Transverse colon (tissue), 4 donors: ENCODE results near the gene GDF9. TPM values are rescaled to one million over a fixed set of nuclear protein-coding genes. Genes with fewer than 3 reads are reported as not detected.
A peak's percentile ranks its signal among the peaks of the same experiment; 100 is the strongest.

Experiments used
- DNase-seq: peaks from one replicate; pipeline ENCODE4 v3.0.0-alpha.2; 2019
- H3K27ac ChIP-seq, 4 donors: fragments of 200-600 bp; sonication (generic); 2 replicates each; pipeline ENCODE4 v1.5.1; 2016 to 2018; ENCODE audit warnings: inconsistent platforms in 4 of 4
- H3K27me3 ChIP-seq: fragments of 200-600 bp; sonication (generic); 2 replicates; pipeline ENCODE4 v1.5.1; 2017; ENCODE audit warnings: inconsistent platforms
- H3K36me3 ChIP-seq, 4 donors: fragments of 200-600 bp; sonication (generic); 2 replicates each; pipeline ENCODE4 v1.5.1; 2017 to 2019; ENCODE audit warnings: inconsistent platforms in 4 of 4
- H3K4me1 ChIP-seq, 4 donors: fragments of 200-600 bp; sonication (generic); 2 replicates each; pipeline ENCODE4 v1.5.1; 2017 to 2020; ENCODE audit warnings: inconsistent platforms in 4 of 4
- H3K4me3 ChIP-seq, 4 donors: fragments of 200-600 bp; sonication (generic); 1 replicate in 1 of 4; 2 replicates in 3 of 4; pipeline versions ENCODE4 v1.5.1 to v1.6.1; 2017 to 2019; ENCODE audit warnings: inconsistent platforms in 4 of 4
- H3K9me3 ChIP-seq, 2 donors: fragments of 200-600 bp; sonication (generic); 2 replicates each; pipeline ENCODE4 v1.5.1; 2017 to 2019; ENCODE audit warnings: inconsistent platforms in 2 of 2
- CTCF ChIP-seq, 5 experiments: fragments of 200-600 bp in 3 of 5; fragments of 450-650 bp in 2 of 5; sonication (generic) in 3 of 5; IDR thresholded peaks; 1 replicate in 2 of 5; 2 replicates in 3 of 5; pipeline ENCODE4 v1.5.1; 2016 to 2017; ENCODE audit warnings: antibody characterized with exemption in 5 of 5, inconsistent platforms in 3 of 5, mild to moderate bottlenecking in 2 of 5, moderate library complexity in 1 of 5
- EP300 ChIP-seq: sonication (generic); formaldehyde crosslinking; IDR thresholded peaks from one replicate; pipeline ENCODE4 v1.6.1; 2017; ENCODE audit warnings: antibody characterized with exemption, low read depth
- POLR2A ChIP-seq: fragments of 450-650 bp; IDR thresholded peaks from one replicate; pipeline ENCODE4 v1.6.1; 2016; ENCODE audit warnings: antibody characterized with exemption, mild to moderate bottlenecking, moderate library complexity
- POLR2AphosphoS5 ChIP-seq, 3 donors: sonication (generic); formaldehyde crosslinking; IDR thresholded peaks; one replicate each; pipeline ENCODE4 v1.6.1; 2016; ENCODE audit warnings: antibody characterized with exemption in 3 of 3
- WGBS, 2 donors: methylation state at CpG; one replicate each; pipeline ENCODE4 v1.1.5; 2018; ENCODE audit warnings: low coverage in 1 of 2; 5-methylcytosine and 5-hydroxymethylcytosine counted together
- in situ Hi-C, 4 donors: fragments of 200-750 bp; cut with MboI; loops; one replicate each; pipeline versions ENCODE4 v1.15.0 to v1.15.1; 2017; ENCODE audit warnings: low sequenced_read_pairs in 3 of 4, low pct_ligation_motif_present in 1 of 4, low pct_unique_long_range_greater_than_20kb in 1 of 4
- intact Hi-C: fragments of 100-400 bp; cut with DNase I; formaldehyde crosslinking; loops from one replicate; pipeline ENCODE4 v1.15.1; 2023; ENCODE audit warnings: low total_unique reads
- total RNA-seq, 4 donors: library from RNA; depleted of rRNA; stranded (reverse); fragments of >200 nt; gene quantifications; one replicate each; pipeline ENCODE4 v1.1.0, GENCODE V29; 2016

GDF9 gene
- total RNA-seq, 4 donors from 2014 or later, result 0.27 to 0.79 TPM; not detected in 2

DNA sequence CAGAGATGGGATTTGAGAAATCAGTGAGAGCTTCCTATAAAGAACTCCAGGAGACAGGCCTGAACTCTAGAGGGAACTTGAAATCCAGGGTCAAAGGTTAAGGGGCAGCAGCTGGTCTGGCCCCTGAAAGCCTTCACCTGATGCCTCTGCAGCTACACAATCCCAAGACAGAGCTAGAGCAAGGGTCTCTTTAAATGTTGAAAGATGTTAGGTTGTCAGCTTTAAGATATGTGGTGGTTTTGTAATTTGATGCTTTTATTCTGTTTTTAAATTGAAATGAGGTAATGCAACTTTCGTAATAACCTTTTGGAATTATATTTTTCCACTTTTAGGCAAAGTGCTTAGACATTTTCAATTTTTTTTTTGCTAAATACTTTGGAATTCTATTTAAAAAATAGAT lies 50.8 kb downstream of the GDF9 start:
- no peak for DNase-seq
- Histone ChIP-seq H3K27me3 (peaks cover 41% of the 10 kb centered on the region), H3K4me3 (no peak overlapping the region), H3K27ac (no peak overlapping the region), H3K4me1 (peaks cover 0 to 22% (median 17%) of the 10 kb centered on the region in 4 donors), H3K9me3 (no peaks in the 10 kb centered on the region), H3K36me3 (no peaks in the 10 kb centered on the region)
- in situ Hi-C loops (loop anchor here in 2 of 4 donors (25.0 kb wide), 1 partner anchor 428 kb away; no protein-coding TSS in a partner anchor), intact Hi-C loops (no loop called here)
- whole genome bisulfite sequencing, 2 donors, result 88 to 94% methylated on average over 1 of the region's 1 CpG
- TF ChIP-seq CTCF (IDR thresholded peaks at IDR 0.05), result no peak
- TF ChIP-seq EP300, result no peak

- H3K4me1 ChIP-seq, result peaks cover 0 to 20% (median 11%) of the 10 kb centered on the region in 4 donors
- intact Hi-C loops (no loop called here), in situ Hi-C loops (loop anchor here in 2 of 4 donors (25.0 kb wide), 1 partner anchor 427 kb away; no protein-coding TSS in a partner anchor)
- H3K9me3 ChIP-seq, result no peaks in the 10 kb centered on the region
- no peak for DNase-seq
- H3K4me3 ChIP-seq, result peak overlapping the region in 3 of 4 donors; percentile 37 to 59 (median 49)
- no peak for TF ChIP-seq POLR2A
- no peak for TF ChIP-seq CTCF (IDR thresholded peaks at IDR 0.05)
- no peak for TF ChIP-seq EP300
- TF ChIP-seq POLR2AphosphoS5 (IDR thresholded peaks at IDR 0.05), result no peak
- H3K27me3 ChIP-seq, result peaks cover 46% of the 10 kb centered on the region
- no peaks in the 10 kb centered on the region for H3K36me3 ChIP-seq
- 81 to 100% methylated on average over 5 to 68 of the region's 81 CpGs for WGBS, 2 donors
- peak overlapping the region in 3 of 4 donors; percentile 78 to 84 (median 83) for H3K27ac ChIP-seq
Measured at GRCh38 chr5:132814503-132815294, 51.6 kb downstream of the GDF9 start.

DNA sequence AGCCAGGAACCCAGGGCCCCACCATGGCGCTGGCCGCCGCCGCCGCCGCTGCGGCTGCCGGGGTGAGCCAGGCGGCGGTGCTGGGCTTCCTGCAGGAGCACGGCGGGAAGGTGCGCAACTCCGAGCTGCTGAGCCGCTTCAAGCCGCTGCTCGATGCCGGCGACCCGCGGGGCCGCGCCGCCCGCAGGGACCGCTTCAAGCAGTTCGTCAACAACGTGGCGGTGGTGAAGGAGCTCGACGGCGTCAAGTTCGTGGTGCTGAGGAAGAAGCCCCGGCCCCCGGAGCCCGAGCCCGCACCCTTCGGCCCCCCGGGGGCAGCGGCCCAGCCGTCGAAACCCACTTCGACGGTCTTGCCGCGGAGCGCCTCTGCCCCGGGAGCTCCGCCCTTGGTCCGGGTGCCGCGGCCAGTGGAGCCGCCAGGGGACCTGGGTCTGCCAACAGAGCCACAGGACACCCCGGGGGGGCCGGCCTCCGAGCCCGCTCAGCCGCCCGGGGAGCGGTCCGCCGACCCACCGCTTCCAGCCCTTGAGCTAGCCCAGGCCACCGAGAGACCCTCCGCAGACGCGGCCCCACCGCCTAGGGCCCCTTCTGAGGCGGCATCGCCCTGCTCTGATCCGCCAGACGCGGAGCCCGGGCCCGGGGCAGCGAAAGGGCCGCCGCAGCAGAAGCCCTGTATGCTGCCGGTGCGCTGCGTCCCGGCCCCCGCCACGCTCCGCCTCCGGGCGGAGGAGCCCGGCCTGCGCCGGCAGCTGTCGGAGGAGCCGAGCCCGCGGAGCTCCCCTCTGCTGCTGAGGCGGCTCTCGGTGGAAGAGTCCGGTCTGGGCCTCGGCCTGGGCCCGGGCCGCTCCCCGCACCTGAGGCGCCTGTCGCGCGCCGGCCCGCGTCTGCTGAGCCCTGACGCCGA lies 52.4 kb downstream of the GDF9 start:
- no peaks in the 10 kb centered on the region for H3K36me3 ChIP-seq
- H3K27ac ChIP-seq, result peak overlapping the region; percentile 64 to 84 (median 80)
- H3K4me1 ChIP-seq, result peaks cover 0 to 26% (median 11%) of the 10 kb centered on the region in 4 donors
- in situ Hi-C loops, result loop anchor here in 2 of 4 donors (25.0 kb wide), 1 partner anchor 427 kb away; no protein-coding TSS in a partner anchor
- WGBS, 2 donors, result 7% methylated on average over 65 of the region's 110 CpGs; no CpG with 5 or more reads in 1 of the 2 donors
- H3K4me3 ChIP-seq, result peak overlapping the region; percentile 21 to 59 (median 43)
- H3K27me3 ChIP-seq, result peaks cover 53% of the 10 kb centered on the region
- no peak for TF ChIP-seq EP300
- TF ChIP-seq POLR2A, result peak; percentile 38
- peak in 1 of 5 experiments; percentile 37 for TF ChIP-seq CTCF (IDR thresholded peaks at IDR 0.05)
- TF ChIP-seq POLR2AphosphoS5 (IDR thresholded peaks at IDR 0.05), result peak in 1 of 3 donors; percentile 29
- peak; percentile 48 for DNase-seq
- intact Hi-C loops, result no loop called here
- H3K9me3 ChIP-seq, result no peaks in the 10 kb centered on the region
